ENCODE results near the gene GIPC2.

GRCh38 chr1:78009276-78009675 lies 36.5 kb upstream of the GIPC2 start:
- TF ChIP-seq EP300 (IDR thresholded peaks at IDR 0.05): no peak
- no peak for TF ChIP-seq POLR2A (IDR thresholded peaks at IDR 0.05)
